ENCODE data around the gene MTNR1A. TPM values are rescaled to one million over a fixed set of nuclear protein-coding genes. Genes with fewer than 3 reads are reported as not detected.
"Not testable (repeated sequence)": the region's sequence is repeated elsewhere in the genome, so short reads cannot be mapped to it uniquely, and the experiment has no call there.

Gene MTNR1A
- total RNA-seq, 1 experiment from 2014 or later: not detected

GRCh38 chr4:186523927-186524326 lies 31.4 kb downstream of the MTNR1A start:
- H3K9me3 ChIP-seq, H3K4me3 ChIP-seq, DNase-seq, H3K36me3 ChIP-seq, H3K27me3 ChIP-seq: not testable (repeated sequence)

DNA sequence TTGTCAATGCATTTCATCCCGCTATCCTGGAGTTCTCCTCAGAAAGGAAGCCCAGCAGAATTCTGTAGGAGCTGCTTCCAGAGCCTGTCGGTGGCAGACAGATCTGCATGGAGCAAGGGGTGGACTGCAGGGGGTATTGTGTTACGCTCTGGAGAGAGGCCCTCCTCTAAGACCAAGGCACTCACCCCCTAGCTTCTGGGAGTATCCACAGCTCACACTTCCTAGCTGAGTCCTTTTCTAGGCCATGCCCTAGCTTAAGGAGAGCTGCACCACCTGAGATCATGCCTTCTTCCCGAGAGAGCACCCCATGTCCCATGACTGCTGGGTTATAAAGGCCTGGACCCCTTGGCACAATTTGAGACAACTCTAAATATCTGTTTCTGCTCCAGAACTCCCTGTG lies 39.1 kb downstream of the MTNR1A start:
- Histone ChIP-seq H3K9me3 (no peaks in the 10 kb centered on the region), H3K36me3 (no peaks in the 10 kb centered on the region)
- no peak for DNase-seq

DNA sequence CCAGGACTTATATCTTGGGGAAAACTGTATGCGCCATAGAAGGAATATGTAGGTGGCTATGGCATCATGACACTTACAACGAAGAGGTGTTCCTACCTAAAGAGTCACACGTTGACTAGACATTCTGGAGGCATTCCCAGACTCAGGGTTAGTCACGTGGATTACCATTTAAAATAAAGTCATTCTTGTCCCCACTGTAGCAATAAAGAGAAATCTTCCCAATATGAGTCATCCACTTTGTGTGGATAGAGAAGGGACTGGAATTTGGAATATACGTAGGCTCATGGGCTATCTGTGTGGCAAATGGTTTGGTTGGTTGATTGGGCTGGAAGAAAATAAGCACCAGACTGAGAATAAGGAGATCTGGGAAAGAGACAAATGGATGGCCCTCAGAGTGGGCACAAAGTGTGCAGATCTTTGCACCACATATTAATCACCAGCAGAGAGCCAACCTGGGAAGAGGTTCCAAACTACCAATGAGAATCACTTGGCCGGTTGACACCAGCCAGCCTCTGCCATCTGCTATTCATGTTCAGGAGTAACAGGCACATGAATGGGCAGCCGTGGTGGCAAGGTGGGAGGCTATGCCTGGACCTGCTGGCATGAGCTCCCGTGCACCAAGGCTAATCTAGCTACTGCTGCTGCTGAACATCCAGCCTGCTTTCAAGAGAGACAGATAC lies 41.0 kb downstream of the MTNR1A start:
- Histone ChIP-seq H3K27me3 (no peaks in the 10 kb centered on the region), H3K9me3 (no peaks in the 10 kb centered on the region), H3K36me3 (no peaks in the 10 kb centered on the region), H3K4me3 (no peak overlapping the region)
- no peak for DNase-seq

More for the DNA sequence above, 39.1 kb downstream of the MTNR1A start:
- H3K4me3 ChIP-seq: no peak overlapping the region
- no peaks in the 10 kb centered on the region for H3K27me3 ChIP-seq

GRCh38 chr4:186504771-186505170 lies 50.6 kb downstream of the MTNR1A start:
- DNase-seq, H3K36me3 ChIP-seq, H3K27me3 ChIP-seq, H3K9me3 ChIP-seq, H3K4me3 ChIP-seq: not testable (repeated sequence)

GRCh38 chr4:186502231-186502630 lies 53.1 kb downstream of the MTNR1A start:
- DNase-seq: no peak
- no peak overlapping the region for H3K4me3 ChIP-seq
- H3K27me3 ChIP-seq: no peaks in the 10 kb centered on the region
- no peaks in the 10 kb centered on the region for H3K36me3 ChIP-seq
- H3K9me3 ChIP-seq: no peaks in the 10 kb centered on the region

DNA sequence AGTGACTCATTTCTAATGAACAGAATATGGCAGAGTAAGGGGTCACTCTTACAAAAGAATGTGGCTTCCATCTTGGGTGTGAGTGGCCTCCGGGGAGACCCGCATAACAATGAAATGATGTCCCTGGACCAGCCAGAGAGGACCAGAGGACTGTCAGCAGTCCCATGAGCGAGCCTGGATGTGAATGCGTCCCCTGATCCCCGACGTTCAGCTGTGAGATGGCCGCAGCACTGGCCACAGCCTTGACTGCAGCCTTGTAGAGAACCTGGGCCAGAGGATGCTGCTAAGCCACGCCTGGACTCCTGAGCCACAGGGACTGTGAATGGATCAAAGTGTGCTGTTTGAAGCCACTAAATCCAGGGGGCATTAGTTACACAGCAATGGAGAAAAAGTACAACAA lies 53.8 kb downstream of the MTNR1A start:
- H3K4me3 ChIP-seq: peak overlapping the region; percentile 28
- H3K9me3 ChIP-seq: no peaks in the 10 kb centered on the region
- H3K27me3 ChIP-seq: no peaks in the 10 kb centered on the region
- H3K36me3 ChIP-seq: no peaks in the 10 kb centered on the region
- no peak for DNase-seq

DNA sequence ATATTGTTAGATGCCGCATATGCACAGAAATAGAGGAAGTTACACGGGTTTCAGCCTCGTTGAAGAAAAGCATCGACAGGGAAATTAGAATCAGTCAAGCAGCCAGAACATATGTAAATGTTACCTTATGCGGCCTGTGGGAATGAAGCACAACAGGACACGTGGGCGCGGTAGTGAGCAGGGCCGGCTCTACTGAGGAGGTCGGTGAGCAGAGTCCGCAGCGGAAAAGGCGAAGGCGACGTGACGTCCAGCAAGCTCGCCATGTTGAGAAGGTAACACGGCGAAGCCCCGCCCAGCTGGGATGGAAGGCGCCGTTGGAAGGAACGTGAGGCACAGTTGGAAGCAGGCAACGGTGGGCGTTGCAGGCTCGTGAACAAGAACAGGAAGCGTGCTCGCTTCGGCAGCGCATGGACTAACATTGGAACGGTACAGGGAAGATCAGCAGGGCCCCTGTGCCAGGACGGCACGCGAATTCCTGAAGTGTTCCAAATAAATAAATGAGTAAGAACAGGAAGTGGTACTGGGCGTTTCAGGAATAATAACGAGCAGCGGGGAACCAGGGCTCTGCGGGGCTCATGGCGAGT lies 54.6 kb downstream of the MTNR1A start:
- Histone ChIP-seq H3K4me3 (peak overlapping the region; percentile 28), H3K9me3 (no peaks in the 10 kb centered on the region), H3K36me3 (no peaks in the 10 kb centered on the region), H3K27me3 (no peaks in the 10 kb centered on the region)
- DNase-seq: peak; percentile 74

DNA sequence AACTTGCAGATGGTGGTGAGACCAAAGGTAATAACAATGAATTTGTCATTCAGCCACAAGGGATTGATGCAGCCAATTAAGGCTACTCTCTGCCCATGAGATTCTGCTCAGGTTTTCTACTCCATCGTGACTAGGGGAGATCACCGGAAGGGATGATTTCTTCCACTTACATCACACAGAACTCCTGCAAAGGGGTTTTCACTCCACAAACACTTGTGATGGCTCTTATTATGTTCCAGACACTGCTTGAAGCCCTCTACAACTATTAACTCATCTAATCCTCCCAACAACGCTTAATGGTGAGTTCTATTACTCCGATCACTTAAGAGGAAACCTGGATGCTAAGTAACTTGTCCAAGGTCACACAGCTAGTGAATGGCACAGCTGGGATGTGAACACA lies 55.9 kb downstream of the MTNR1A start:
- Histone ChIP-seq H3K27me3 (no peaks in the 10 kb centered on the region), H3K4me3 (no peak overlapping the region), H3K9me3 (no peaks in the 10 kb centered on the region; the same call in 1 of the 2 replicates), H3K36me3 (no peaks in the 10 kb centered on the region)
- no peak for DNase-seq

GRCh38 chr4:186497043-186497442 lies 58.3 kb downstream of the MTNR1A start:
- Histone ChIP-seq H3K9me3 (no peaks in the 10 kb centered on the region; the same call in 1 of the 2 replicates), H3K27me3 (no peaks in the 10 kb centered on the region)

DNA sequence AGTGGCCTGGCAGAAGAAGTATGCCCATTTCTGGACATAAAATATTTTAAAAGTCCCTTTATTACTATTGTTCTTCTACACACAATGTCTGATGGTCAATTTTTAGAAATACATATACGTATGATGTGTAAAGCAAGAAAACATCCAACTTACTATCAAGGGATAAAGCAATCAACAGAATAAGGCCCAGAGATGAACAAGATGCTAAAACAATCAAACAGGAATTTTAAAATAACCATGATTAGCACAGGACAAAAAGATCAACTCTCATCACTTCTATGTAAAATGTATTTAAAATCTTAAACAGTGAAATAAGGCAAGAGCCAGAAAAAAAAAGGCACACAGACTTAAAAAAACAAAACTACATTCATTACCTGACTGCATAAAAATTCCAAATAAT lies 60.9 kb downstream of the MTNR1A start:
- H3K4me3 ChIP-seq: no peak overlapping the region
- no peak for DNase-seq
- no peaks in the 10 kb centered on the region; the same call in 1 of the 2 replicates for H3K9me3 ChIP-seq
- no peaks in the 10 kb centered on the region for H3K36me3 ChIP-seq
- no peaks in the 10 kb centered on the region for H3K27me3 ChIP-seq

More at GRCh38 chr4:186497043-186497442, 58.3 kb downstream of the MTNR1A start:
- no peak for DNase-seq
- Histone ChIP-seq H3K4me3 (no peak overlapping the region), H3K36me3 (no peaks in the 10 kb centered on the region)

DNA sequence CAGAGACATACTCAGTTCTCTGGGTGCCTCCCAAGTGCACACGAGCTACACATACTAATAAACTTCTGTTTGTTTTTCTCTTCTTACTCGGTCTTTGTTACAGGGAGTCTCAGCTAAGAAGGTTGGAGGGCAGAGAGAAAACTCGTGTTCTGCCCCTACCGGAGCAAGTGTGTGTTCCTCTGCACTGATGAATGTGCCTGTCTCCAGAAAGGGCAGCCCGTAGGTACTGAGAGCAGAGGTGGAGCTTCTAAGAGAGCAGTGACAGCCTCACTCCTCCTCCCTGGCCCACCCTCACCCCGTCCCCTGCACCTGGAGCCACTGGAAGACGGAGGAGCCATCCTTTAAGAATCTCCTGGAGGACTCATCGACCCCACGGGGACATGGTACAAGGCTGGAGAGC lies 67.6 kb downstream of the MTNR1A start:
- no peaks in the 10 kb centered on the region for H3K27me3 ChIP-seq
- no peaks in the 10 kb centered on the region for H3K36me3 ChIP-seq
- no peaks in the 10 kb centered on the region for H3K9me3 ChIP-seq
- no peak overlapping the region for H3K4me3 ChIP-seq
- no peak for DNase-seq

DNA sequence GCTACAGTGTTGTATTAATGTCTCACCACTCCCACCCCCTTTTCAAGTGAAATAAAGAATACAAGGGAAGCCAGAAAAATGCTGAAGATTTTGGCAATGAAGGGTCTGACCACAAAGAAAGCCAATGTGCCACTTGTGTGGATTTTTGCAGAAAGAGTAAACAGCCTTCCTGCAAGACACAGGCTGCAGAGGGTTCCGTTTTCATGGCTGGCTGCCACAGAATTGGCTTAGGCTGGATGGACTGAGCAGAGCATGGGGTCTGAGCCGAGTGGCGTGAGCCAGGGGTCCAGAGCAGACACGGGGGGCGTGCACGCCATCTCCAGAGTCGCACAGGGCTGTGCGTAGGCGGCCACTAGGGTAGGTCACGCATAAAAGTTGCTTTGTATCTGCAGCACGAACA lies 69.2 kb downstream of the MTNR1A start:
- no peaks in the 10 kb centered on the region for H3K36me3 ChIP-seq
- no peaks in the 10 kb centered on the region for H3K27me3 ChIP-seq
- peak; percentile 16 for DNase-seq
- peak overlapping the region; percentile 18; the same call in 1 of the 2 replicates for H3K4me3 ChIP-seq
- H3K9me3 ChIP-seq: no peaks in the 10 kb centered on the region

DNA sequence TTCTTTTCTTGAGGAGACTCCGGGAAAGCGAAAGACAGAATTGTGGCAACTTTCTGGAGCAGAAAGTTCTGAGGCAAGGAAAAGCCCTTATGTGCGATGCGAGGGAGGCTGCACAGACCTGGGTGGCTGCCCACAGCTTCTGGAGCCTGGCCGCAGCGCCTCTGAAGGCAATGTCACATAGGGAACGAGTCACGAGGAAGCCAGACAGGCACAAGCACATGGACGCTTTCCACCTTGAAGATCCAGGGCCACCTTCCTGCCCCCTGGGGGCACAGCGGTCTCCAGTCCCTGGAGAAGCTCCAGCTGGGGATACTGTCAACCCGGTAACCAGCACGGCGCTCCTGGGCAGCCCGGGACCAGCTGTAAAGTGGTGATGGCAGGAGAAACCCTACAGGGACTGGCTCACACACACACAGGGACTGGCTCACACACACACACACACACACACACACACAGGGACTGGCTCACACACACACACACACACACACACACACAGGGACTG lies 69.8 kb downstream of the MTNR1A start:
- Histone ChIP-seq H3K27me3 (no peaks in the 10 kb centered on the region), H3K4me3 (peak overlapping the region; percentile 11; the same call in 1 of the 2 replicates), H3K9me3 (no peaks in the 10 kb centered on the region), H3K36me3 (no peaks in the 10 kb centered on the region)
- DNase-seq: peak; percentile 4

GRCh38 chr4:186485150-186485549 lies 70.2 kb downstream of the MTNR1A start:
- no peaks in the 10 kb centered on the region for H3K36me3 ChIP-seq
- DNase-seq: no peak
- H3K9me3 ChIP-seq: no peaks in the 10 kb centered on the region
- no peak overlapping the region for H3K4me3 ChIP-seq
- no peaks in the 10 kb centered on the region for H3K27me3 ChIP-seq

- no peak for DNase-seq
- Histone ChIP-seq H3K27me3 (no peaks in the 10 kb centered on the region), H3K4me3 (no peak overlapping the region), H3K9me3 (no peaks in the 10 kb centered on the region), H3K36me3 (no peaks in the 10 kb centered on the region)
Measured at GRCh38 chr4:186483656-186484055, 71.7 kb downstream of the MTNR1A start.

Measured in MG63 (cell line).